HepG2 (cell line): Measurements from ENCODE around the gene CHD9. TPM values are rescaled to one million over a fixed set of nuclear protein-coding genes. Genes with fewer than 3 reads are reported as not detected.
A peak's percentile ranks its signal among the peaks of the same experiment; 100 is the strongest.

Experiments
- CBFB ChIP-seq: sonication (generic); formaldehyde crosslinking; IDR thresholded peaks from 2 replicates; pipeline ENCODE4 v1.4.0; 2020; ENCODE audit warnings: missing genetic modification reagents
- CHD2 ChIP-seq: IDR thresholded peaks from 2 replicates; pipeline ENCODE4 v1.6.1; 2011; ENCODE audit warnings: low read depth, low read length, improper control_type of control experiment
- CREB3 ChIP-seq: sonication (generic); formaldehyde crosslinking; IDR thresholded peaks from 2 replicates; pipeline ENCODE4 v1.5.0; 2020; ENCODE audit warnings: missing genetic modification reagents
- DNMT1 ChIP-seq: sonication (generic); formaldehyde crosslinking; IDR thresholded peaks from 2 replicates; pipeline ENCODE4 v1.5.1; 2020; ENCODE audit warnings: mild to moderate bottlenecking, missing genetic modification reagents
- ELF3 ChIP-seq: IDR thresholded peaks from 2 replicates; pipeline ENCODE4 v1.6.1; 2016; ENCODE audit warnings: missing genetic modification reagents, missing compliant biosample characterization
- FOSL2 ChIP-seq: sonication (generic); formaldehyde crosslinking; IDR thresholded peaks from 2 replicates; pipeline ENCODE4 v1.4.0; 2020; ENCODE audit warnings: missing genetic modification reagents
- IRF9 ChIP-seq: sonication (generic); formaldehyde crosslinking; IDR thresholded peaks from 2 replicates; pipeline ENCODE4 v1.8.0; 2022; ENCODE audit warnings: missing genetic modification reagents, mild to moderate bottlenecking, borderline replicate concordance
- KLF9 ChIP-seq: IDR thresholded peaks from 2 replicates; pipeline ENCODE4 v1.6.1; 2016; ENCODE audit warnings: low read depth
- MAZ ChIP-seq, 2 experiments: sonication (generic) in 1 of 2; formaldehyde crosslinking in 1 of 2; IDR thresholded peaks; 2 replicates each; pipeline versions ENCODE4 v1.5.0 to v1.6.1; 2012 to 2020; ENCODE audit warnings: low read depth in 2 of 2, mild to moderate bottlenecking in 2 of 2, borderline replicate concordance in 1 of 2, improper control_type of control experiment in 1 of 2, low read length in 1 of 2, missing genetic modification reagents in 1 of 2, moderate library complexity in 1 of 2
- PAXIP1 ChIP-seq: sonication (generic); formaldehyde crosslinking; conservative IDR thresholded peaks from 2 replicates; pipeline ENCODE4 v1.4.0; 2020; ENCODE audit warnings: mild to moderate bottlenecking, missing genetic modification reagents, moderate library complexity
- ZBTB20 ChIP-seq: sonication (generic); formaldehyde crosslinking; IDR thresholded peaks from 2 replicates; pipeline ENCODE4 v1.8.1; 2023; ENCODE audit warnings: missing genetic modification reagents, low read depth, mild to moderate bottlenecking, borderline replicate concordance
- ZEB1 ChIP-seq: IDR thresholded peaks from 2 replicates; pipeline ENCODE4 v1.6.1; 2012; ENCODE audit warnings: mild to moderate bottlenecking, low read depth, inconsistent platforms; ENCODE audit not compliant: insufficient replicate concordance
- ZFP1 ChIP-seq: IDR thresholded peaks from 2 replicates; pipeline ENCODE4 v1.6.1; 2016
- ZNF280D ChIP-seq: sonication (generic); formaldehyde crosslinking; IDR thresholded peaks from 2 replicates; pipeline ENCODE4 v1.5.1; 2020; ENCODE audit warnings: mild to moderate bottlenecking, missing genetic modification reagents
- ZNF331 ChIP-seq: sonication (generic); formaldehyde crosslinking; IDR thresholded peaks from 2 replicates; pipeline ENCODE4 v1.4.0; 2020; ENCODE audit warnings: missing genetic modification reagents
- ZNF543 ChIP-seq: sonication (generic); formaldehyde crosslinking; IDR thresholded peaks from 2 replicates; pipeline ENCODE4 v1.4.0; 2020; ENCODE audit warnings: mild to moderate bottlenecking, missing genetic modification reagents
- ZNF577 ChIP-seq: sonication (generic); formaldehyde crosslinking; IDR thresholded peaks from 2 replicates; pipeline ENCODE4 v1.4.0; 2020; ENCODE audit warnings: mild to moderate bottlenecking, low read depth, missing genetic modification reagents, borderline replicate concordance
- polyA plus RNA-seq, 8 experiments: library from polyadenylated mRNA; depleted of rRNA in 3 of 8; stranded (reverse) in 7 of 8; unstranded in 1 of 8; fragments of >200 nt; fragmentation: Illumina TruSeq in 4 of 8; extraction: Trizol in 4 of 8; gene quantifications; 2 replicates each; pipeline versions ENCODE4 v1.2.1 to v1.2.3, GENCODE V29; 2011 to 2016; ENCODE audit warnings: low read depth in 4 of 8, missing spikeins in 1 of 8, mixed read lengths in 1 of 8; ENCODE audit not compliant: insufficient read depth in 1 of 8
- total RNA-seq, 5 experiments: library from RNA; depleted of rRNA; stranded (reverse); fragments of >200 nt; fragmentation: Illumina TruSeq; extraction: Trizol; gene quantifications; 2 replicates each; pipeline ENCODE4 v1.2.3, GENCODE V29; 2016; ENCODE audit warnings: low read depth in 1 of 5
- TF ChIP-seq, protein P1 (sequence below): sonication (generic); formaldehyde crosslinking; IDR thresholded peaks from 2 replicates; pipeline ENCODE4 v1.4.0; 2020; ENCODE audit warnings: low read depth, mild to moderate bottlenecking, missing genetic modification reagents

CHD9 gene
- total and polyA plus RNA-seq, 2 of the 13 experiments (the other 11 are each of a cell fraction or from before 2014, with no cell fraction given) = 23.4 to 27.7 TPM

GRCh38 chr16:53130159-53131049 lies 75.6 kb downstream of the CHD9 start (continued):
- TF ChIP-seq CBFB (CRISPR knock-in tag) (peak; percentile 17; the same call in 1 of the 2 replicates), CREB3 (CRISPR knock-in tag) (no peak), ZEB1 (peak; percentile 34), FOSL2 (CRISPR knock-in tag) (peak; percentile 49), CHD2 (0 out of 2 replicates have a peak, but pooled peaks have one; percentile 12), KLF9 (0 out of 2 replicates have a peak, but pooled peaks have one; percentile 28), ZBTB20 (CRISPR knock-in tag) (no peak), DNMT1 (CRISPR knock-in tag) (peak; percentile 50; the same call in 1 of the 2 replicates), ZNF331 (CRISPR knock-in tag) (peak; percentile 21; the same call in 1 of the 2 replicates), IRF9 (CRISPR knock-in tag) (no peak; the same call in none of the 2 replicates), PAXIP1 (CRISPR knock-in tag) (0 out of 2 replicates have a peak, but pooled peaks have one; percentile 12), ZNF280D (CRISPR knock-in tag) (no peak), ZNF543 (CRISPR knock-in tag) (0 out of 2 replicates have a peak, but pooled peaks have one; percentile 62), ELF3 (CRISPR knock-in tag) (0 out of 2 replicates have a peak, but pooled peaks have one; percentile 20), ZNF577 (no peak), ZFP1 (no peak), MAZ (IDR thresholded peaks at IDR 0.05; ENCODE audit: borderline replicate concordance, low read depth, low read length) (peak; percentile 91), MAZ (CRISPR knock-in tag; IDR thresholded peaks at IDR 0.05; ENCODE audit: low read depth) (peak; percentile 94)
- TF ChIP-seq, protein P1, sequence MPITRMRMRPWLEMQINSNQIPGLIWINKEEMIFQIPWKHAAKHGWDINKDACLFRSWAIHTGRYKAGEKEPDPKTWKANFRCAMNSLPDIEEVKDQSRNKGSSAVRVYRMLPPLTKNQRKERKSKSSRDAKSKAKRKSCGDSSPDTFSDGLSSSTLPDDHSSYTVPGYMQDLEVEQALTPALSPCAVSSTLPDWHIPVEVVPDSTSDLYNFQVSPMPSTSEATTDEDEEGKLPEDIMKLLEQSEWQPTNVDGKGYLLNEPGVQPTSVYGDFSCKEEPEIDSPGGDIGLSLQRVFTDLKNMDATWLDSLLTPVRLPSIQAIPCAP (CRISPR knock-in tag) = no peak
